ENCODE results near the gene NUBPL. TPM values are rescaled to one million over a fixed set of nuclear protein-coding genes. Genes with fewer than 3 reads are reported as not detected.
"Not testable (repeated sequence)": the region's sequence is repeated elsewhere in the genome, so short reads cannot be mapped to it uniquely, and the experiment has no call there.

NUBPL gene
- total RNA-seq, 1 donor from 2014 or later, result 13.1 TPM

DNA sequence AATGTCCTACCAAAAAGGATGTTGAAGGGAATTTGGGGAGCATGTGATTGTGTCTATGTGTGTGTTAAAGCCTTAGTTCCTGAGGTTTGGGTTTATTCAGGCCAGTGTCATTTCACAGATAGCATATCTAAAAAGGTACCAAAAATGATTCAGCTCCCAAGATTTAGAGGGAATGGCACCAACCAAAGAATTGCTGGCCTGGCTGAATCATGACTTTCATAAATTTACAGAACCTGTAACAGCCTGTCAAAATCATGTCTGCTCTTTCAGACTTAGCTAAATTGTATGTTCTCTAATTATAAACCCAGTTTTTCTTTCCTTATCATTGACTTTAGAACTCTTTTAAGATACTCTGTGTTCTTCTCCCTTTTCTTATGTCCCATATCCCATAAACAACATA, 231.5 kb downstream of the NUBPL start:
- no peak for DNase-seq (ENCODE audit: extremely low read depth, low read depth, low spot score)

DNA sequence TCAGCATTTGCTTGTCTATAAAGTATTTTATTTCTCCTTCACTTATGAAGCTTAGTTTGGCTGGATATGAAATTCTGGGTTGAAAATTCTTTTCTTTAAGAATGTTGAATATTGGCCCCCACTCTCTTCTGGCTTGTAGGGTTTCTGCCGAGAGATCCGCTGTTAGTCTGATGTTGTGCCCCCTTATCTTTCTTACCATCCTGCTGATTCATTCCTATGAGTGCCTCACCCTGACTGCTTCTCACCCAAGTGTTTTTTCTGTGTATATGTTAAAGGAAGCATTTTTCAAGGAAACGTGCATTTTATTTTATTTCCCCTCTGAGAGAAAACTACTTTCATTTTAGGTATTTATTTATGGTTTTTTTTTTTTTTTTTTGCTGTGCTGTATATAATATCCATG, 236.7 kb downstream of the NUBPL start:
- not testable (repeated sequence) for DNase-seq (ENCODE audit: extremely low read depth, low read depth, low spot score)

DNA sequence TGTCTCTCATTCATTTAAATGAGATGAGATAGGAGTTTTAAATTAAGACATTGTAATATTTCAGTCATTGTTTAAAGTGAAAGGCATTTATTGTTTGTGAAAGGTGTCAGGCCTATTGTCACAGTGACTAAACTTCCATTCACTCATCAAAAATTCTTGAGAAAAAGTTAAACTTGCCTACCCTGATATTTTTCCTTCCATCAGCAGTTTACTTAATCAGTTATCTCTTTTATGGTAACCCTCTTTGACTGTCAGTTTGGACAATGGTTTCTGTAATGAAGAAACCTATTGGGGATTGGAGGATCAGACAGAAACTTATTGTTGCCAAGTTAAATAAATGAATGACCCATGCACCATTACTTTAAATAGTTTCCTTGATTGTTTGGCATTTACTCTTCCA, 241.6 kb downstream of the NUBPL start:
- no peak for DNase-seq (ENCODE audit: extremely low read depth, low read depth, low spot score)

DNA sequence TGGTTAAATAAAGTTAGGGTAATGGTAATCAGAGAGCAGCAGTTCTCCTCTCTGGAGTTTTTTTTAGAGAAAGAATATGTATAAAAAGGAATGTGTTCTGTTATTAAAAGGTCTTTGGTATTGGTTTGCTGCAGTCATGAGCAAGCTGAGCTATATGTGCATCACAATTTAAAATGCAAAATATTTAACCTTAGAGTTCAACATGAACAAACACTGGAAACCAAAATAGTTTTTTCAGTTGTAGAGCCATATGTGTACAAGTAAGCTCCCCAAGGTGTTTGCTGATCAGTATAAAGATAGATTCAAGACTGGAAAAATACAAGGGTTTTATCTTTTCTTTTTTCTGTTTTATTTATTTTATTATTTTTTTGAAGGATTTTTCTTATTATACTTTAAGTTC, 245.0 kb downstream of the NUBPL start:
- no peak for DNase-seq (ENCODE audit: extremely low read depth, low read depth, low spot score)

DNA sequence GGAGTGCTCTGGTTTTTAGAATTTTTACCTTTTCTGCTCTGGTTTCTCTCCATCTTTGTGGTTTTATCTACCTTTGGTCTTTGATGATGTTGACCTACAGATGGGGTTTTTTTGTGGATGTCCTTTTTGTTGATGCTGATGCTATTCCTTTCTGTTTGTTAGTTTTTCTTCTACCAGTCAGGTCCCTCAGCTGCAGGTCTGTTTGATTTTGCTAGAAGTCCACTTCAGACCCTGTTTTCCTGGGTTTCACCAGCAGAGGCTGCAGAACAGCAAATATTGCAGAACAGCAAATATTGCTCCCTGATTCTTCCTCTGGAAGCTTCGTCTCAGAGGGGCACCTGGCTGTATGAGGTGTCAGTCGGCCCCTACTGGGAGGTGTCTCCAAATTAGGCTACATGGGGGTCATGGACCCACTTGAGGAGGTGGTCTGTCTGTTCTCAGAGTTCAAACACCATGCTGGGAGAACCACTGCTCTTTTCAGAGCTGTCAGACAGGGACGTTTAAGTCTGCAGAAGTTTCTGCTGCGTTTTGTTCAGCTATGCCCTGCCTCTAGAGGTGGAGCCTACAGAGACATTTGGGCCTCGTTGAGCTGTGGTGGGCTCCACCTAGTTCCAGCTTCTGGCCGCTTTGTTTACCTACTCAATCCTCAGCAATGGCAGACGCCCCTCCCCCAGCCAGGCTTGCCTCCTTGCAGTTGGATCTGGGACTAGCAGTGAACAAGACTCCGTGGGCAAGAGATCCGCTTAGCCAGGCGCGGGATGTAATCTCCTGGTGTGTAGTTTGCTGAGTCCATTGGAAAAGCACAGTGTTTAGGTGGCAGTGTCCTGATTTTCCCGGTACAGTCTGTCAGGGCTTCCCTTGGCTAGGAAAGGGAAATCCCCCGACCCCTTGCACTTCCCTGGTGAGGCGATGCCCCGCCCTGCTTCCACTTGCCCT, 250.8 kb downstream of the NUBPL start:
- DNase-seq (ENCODE audit: extremely low read depth, low read depth, low spot score), result not testable (repeated sequence)

DNA sequence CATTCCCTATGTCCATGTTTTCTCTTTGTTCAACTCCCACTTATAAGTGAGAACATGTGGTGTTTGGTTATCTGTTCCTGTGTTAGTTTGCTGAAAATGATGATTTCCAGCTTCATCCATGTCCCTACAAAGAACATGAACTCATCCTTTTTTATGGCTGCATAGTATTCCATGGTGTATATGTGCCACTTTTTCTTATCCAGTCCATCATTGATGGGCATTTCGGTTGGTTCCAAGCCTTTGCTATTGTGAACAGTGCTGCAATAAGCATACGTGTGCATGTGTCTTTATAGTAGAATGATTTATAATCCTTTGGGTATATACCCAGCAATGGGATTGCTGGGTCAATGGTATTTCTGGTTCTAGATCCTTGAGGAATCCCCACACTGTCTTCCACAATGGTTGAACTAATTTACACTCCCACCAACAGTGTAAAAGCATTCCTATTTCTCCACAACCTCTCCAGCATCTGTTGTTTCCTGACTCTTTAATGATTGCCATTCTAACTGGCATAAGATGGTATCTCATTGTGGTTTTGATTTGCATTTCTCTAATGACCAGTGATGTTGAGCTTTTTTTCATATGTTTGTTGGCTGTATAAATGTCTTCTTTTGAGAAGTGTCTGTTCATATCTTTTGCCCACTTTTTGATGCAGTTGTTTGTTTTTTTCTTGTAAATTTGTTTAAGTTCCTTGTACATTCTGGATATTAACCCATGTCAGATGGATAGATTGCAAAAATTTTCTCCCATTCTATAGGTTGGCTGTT, 252.7 kb downstream of the NUBPL start:
- not testable (repeated sequence) for DNase-seq (ENCODE audit: extremely low read depth, low read depth, low spot score)

DNA sequence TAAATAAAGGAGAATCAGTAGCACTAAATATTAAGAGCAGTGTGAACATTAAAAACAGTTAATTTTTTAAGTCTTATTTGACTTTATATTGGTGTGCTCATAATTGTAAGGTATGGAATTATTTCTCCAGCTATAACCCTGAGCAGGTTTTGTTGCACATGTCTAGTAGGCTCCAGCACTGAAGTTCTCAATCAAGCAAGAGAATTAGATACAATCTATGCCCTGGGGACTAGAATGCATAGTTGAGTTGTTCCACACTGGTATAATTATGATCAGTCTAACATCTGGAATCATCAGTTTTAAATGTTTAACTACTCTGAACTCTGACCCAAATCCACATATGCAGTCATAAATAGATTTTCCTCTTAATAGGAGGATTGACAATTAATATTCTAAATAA, 258.1 kb downstream of the NUBPL start:
- DNase-seq (ENCODE audit: extremely low read depth, low read depth, low spot score), result no peak

DNA sequence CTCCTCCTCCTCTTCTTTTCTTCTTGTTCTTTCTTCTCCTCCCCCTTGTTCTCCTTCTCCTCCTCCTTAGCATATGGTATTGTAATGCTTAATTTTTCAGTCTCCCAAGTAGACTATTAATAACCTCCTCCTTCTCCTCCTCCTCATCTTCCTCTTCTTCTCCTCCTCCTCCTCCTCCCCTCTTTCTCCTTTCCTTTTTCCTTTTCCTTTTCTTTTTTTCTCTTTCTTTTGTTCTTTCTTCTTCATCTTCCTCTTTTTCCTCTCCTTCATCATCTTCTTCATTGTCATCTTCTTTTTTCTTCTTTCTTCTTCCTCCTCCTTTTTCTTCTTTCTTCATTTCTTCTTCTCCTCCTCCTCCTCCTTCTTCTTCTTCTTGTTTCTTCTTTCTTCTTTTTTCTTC, 264.3 kb downstream of the NUBPL start:
- DNase-seq (ENCODE audit: extremely low read depth, low read depth, low spot score), result no peak

DNA sequence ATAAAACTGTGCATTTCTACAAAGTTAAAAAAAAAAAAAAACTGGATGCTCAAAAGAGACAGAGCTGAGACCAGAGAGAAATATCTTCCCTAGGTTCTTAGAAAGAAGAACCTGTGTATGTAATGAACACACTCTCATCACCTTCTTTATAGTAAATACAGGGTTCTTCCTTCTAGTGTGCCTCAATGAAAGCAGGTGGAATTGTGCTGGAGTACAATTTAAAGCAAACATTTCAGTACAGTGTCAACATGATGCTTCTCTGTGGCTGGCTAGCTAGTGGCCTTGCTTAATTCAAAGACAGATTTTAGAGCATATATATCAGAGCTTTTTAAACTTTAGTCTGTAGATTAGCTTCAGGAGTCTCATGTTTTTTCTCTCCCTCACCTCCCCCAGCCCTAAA, 266.1 kb downstream of the NUBPL start:
- DNase-seq (ENCODE audit: extremely low read depth, low read depth, low spot score), result no peak

DNA sequence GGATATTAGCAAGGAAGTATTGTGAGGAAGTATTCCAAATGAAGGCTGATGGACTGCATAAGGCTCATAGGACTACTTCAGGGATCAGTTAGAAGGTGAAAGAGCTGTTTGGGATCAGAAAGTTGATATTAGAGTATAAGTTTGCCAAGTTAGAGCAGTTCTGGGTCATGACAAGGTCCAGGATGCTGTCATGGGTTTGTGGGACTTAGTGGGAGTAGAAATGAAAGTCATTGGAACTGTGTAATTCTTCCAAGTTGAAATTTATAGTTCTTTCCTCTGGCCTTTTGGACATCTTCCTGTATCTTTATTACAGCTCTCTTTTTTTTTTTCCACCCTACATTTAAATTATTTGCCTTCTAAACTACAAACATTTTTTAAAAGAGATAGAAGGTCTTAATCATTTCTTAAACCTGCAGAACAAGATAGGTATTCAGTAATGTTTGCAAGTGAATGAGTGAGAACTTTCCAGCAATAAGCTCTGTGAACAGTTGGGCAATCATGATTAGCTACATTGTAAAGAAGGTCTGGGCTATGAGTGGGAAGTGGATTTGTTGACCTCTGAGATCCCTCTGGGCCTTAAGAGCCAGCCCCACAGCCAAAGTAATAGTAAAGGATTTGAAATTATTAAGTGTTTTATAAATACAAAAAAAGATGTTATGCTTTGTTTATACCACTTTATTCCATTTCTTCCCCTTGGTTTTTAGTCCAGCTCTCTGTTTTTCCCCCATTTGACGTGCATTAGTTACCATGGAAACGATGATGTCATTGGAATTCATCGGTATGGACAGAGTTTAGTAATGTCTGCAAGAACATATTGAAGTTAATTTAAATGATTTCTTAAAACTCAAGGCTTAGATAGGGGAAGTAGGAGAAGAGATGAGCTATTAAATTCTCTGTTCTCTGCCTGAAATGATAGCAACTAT, 268.0 kb downstream of the NUBPL start:
- no peak for DNase-seq (ENCODE audit: extremely low read depth, low read depth, low spot score)

DNA sequence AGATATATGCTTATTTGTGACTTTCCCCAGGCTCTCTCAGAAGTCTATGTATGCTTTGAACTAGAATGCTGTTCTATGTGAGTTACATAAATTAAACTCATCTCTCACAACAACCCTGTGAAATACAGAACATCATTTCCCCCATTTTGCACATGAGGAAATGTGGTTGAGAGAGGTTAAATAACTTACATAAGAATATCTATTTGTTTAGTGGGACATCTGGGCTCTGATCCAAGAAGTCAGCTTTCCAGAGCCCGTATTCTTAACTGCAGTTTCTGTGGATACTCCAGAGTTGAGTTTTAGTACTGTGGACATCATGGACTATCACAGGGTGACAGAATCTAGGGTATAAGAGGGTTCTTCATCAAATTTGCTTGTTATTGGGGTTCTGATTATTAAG, 273.4 kb downstream of the NUBPL start:
- peak; percentile 57 for DNase-seq (ENCODE audit: extremely low read depth, low read depth, low spot score)

DNA sequence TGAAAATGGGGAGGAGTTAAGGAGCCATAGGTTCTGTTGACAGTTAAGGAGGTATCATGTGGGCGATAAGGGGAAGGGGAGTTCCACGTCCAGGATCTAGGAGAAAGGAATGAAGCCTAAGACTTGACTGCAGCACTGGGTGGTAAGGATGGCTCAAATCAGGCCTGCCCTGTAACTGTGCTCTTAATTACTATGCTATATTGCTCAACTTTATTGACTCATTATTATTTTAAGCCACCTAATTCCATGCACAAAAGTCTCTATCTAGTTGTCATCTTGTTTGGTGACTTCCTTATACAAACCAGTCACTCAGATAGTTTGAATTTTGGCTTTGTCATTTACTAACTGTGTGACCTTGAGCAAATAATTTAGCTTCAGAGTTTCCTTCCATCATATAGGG, 273.8 kb downstream of the NUBPL start:
- DNase-seq (ENCODE audit: extremely low read depth, low read depth, low spot score), result no peak

DNA sequence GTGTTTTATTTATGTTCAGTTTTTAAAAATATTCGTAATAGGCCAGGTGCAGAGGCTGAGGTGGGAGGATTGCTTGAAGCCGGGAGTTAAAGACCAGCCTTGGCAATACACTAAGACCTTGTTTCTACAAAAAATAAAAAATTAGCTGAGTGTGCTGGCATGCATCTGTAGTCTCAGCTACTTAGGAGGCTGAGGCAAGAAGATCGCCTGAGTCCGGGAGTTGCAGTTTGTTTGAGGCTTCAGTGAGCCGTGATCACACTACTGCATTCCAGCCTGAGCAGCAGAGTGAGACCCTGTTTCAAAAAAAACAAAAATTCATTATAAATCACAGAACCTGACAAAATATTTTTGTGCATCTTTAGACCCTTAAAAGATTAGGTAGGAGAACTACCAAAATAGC, 275.8 kb downstream of the NUBPL start:
- no peak for DNase-seq (ENCODE audit: extremely low read depth, low read depth, low spot score)

DNA sequence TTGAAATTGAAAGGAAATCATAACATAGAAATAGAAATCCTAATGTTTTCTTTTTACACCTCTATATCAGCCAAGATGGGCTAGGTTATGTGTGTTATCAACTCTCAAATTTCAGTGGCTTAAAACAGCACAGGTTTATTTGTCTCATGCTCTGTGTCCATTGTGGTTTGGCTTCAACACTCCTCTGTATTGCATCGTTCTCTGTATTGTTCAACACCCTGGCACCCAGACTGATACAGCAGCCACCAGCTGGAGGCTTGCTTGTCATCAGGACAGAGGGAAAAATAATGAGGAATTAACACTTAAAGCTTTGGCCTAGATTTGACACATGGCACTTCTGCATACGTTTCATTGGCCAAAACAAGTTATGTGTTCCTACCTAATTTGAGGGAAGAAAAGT, 281.7 kb downstream of the NUBPL start:
- no peak for DNase-seq (ENCODE audit: extremely low read depth, low read depth, low spot score)

DNA sequence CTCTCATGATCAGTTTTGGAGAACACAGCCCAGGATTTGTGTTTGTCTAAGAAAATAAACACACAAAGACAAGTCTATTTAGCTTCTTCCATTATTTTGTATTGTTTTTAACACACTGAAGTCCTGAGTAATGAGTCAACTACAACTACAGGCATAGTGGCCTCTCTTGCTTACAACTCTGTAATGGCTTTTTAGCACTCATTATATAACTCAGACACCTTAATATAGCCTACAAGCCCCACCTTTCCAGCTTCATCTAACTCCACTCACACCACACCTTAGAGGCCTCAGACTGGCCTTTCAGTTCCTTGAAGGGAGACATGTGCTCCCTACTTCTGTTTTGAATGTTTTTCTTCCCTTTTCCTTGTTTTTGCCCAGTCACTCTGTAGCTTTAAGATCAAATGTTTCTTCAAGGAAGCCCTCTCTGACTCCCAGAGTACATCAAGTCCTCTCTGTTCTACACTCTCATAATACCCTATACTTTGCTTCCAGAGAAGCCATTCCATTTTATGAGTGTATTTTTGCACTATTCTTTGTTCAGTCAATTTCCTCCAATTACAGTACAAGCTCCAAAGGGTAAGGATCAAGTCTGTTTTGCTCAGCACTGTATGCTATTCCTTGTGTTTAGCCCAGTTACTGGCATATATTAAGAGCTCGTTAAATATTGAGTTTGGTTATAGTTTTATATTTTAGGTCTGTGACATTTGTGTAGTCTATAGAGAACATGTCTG, 282.3 kb downstream of the NUBPL start:
- DNase-seq (ENCODE audit: extremely low read depth, low read depth, low spot score), result no peak

DNA sequence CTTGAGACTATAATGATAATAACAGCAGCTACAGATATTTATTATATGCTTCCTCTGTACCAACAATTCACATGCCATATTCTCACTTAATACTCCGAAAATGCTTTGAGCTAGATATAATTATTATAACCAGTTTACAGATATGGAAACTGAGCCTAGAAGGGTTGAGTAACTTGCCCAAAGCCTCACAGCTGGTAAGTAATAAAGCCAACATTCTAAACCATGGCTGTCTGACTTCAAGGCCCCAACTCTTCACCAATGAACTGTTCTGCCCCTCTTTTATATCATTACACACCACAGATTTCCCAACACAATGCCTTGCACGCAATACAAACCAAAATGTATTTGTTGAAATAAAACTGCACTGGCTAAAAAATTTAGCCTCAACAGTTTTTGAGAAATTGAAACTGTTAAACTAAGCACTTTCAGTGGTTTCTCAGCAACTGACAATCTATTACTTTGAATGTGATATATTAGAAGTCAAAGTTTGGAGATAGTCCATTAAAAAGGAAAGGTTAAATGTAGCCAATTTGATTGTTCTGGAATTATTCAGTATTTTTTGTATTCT, 293.4 kb downstream of the NUBPL start:
- no peak for DNase-seq (ENCODE audit: extremely low read depth, low read depth, low spot score)

DNA sequence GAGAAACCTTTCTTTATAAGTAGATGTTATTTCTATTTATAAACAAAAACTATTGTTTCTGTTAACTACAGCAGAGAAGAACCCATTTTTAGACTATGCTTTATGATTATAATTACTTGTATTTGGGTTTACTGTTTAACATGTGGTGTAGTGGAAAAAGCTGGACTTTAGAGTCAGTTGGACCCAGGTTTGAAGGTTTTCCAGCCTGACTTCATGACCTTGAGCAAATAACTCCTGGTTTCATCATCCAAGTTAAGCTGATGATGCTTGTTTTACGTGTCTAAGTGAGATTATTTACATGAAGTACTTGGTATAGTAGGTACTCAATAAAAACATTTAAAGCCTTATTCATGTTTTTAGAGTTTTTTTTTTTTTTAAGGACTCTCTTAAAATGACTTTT, 294.1 kb downstream of the NUBPL start:
- no peak for DNase-seq (ENCODE audit: extremely low read depth, low read depth, low spot score)

DNA sequence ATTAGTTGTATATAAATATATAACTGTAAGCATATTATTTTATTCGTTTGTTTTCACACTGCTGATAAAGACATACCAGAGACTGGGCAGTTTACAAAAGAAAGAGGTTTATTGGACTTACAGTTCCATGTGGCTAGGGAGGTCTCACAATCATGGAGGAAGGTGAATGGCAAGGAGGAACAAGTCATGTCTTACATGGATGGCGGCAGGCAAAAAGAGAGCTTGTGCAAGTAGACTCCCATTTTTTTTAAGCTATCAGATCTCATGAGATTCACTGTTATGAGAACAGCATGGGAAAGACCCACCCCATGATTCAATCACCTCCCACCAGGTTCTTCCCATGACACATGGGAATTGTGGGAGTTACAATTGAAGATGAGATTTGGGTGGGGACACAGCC, 294.8 kb downstream of the NUBPL start:
- not testable (repeated sequence) for DNase-seq (ENCODE audit: extremely low read depth, low read depth, low spot score)

DNA sequence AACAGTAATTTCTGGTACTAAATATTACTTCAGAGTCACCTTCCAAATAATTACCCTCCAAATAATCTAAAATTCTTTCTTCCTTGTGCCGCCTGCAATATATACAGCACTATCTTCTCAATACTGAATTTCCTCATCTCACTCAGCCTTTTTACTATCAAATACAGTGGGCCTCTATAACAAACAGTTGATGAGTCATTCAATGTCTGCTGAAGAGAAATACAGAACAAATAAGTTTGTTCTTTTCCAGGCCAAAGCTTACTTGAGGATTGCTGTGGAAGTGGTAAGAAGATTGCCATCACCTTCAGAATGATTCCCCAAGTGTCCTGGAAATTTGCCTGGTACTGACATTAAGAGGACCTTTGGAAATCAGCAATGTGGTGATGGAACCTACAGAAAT, 297.7 kb downstream of the NUBPL start:
- DNase-seq (ENCODE audit: extremely low read depth, low read depth, low spot score), result no peak
